ENCODE results near the gene ANKRD29.

- no peak for TF ChIP-seq CTCF (IDR thresholded peaks at IDR 0.05; ENCODE audit: extremely low read depth in 1 of 2, insufficient read depth in 1 of 2, low read depth in 1 of 2, low read length in 2 of 2)
- no peak for TF ChIP-seq POLR2AphosphoS5 (IDR thresholded peaks at IDR 0.05; ENCODE audit: insufficient read depth, low read depth, low read length)
- no peak for TF ChIP-seq POLR2A (IDR thresholded peaks at IDR 0.05; ENCODE audit: low read depth, low read length)
- TF ChIP-seq JUN (IDR thresholded peaks at IDR 0.05; ENCODE audit: borderline replicate concordance, insufficient read depth, insufficient read length, low read depth), result no peak
- no peak for TF ChIP-seq EZH2 (IDR thresholded peaks at IDR 0.05; ENCODE audit: borderline replicate concordance, low read depth, low read length, severe bottlenecking)
- TF ChIP-seq MYC (IDR thresholded peaks at IDR 0.05; ENCODE audit: low read depth, low read length), result no peak
- TF ChIP-seq GATA2 (IDR thresholded peaks at IDR 0.05; ENCODE audit: insufficient read depth, insufficient read length, low read depth, low read length), result no peak
- TF ChIP-seq, protein P1, sequence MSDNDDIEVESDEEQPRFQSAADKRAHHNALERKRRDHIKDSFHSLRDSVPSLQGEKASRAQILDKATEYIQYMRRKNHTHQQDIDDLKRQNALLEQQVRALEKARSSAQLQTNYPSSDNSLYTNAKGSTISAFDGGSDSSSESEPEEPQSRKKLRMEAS (IDR thresholded peaks at IDR 0.05; ENCODE audit: insufficient read depth, insufficient read length), result no peak
Measured at GRCh38 chr18:23623040-23623439, 39.7 kb downstream of the ANKRD29 start.
